Calu3 (cell line): ENCODE data around the gene MZT1. TPM values are rescaled to one million over a fixed set of nuclear protein-coding genes. Genes with fewer than 3 reads are reported as not detected.

Experiments used
- Bru-seq: library from RNA; stranded (reverse); fragments of 400-500 nt; gene quantifications from one replicate; lab custom pipeline; 2021; lab: Mats Ljungman, UMichigan
- BruChase-seq, 2 experiments: library from RNA; stranded (reverse); fragments of 400-500 nt; gene quantifications; one replicate each; lab custom pipeline; 2021; lab: Mats Ljungman, UMichigan
- BruUV-seq: library from RNA; stranded (reverse); fragments of 400-500 nt; replicated peaks from 2 replicates; lab custom pipeline; 2021; lab: Mats Ljungman, UMichigan
- CTCF ChIA-PET: fragments of 300-600 bp; sonication (Branson Sonifier 250); formaldehyde crosslinking; loops from one replicate; lab custom pipeline; 2022; ENCODE audit warnings: antibody characterized with exemption; lab: Charles Lee
- DNase-seq: peaks from one replicate; pipeline ENCODE4 v3.0.0; 2022
- H3K27ac Mint-ChIP-seq: one replicate; pipeline ENCODE4 v1.8.0; 2022; ENCODE audit warnings: mixed read lengths; ENCODE audit not compliant: unreplicated experiment
- H3K27me3 Mint-ChIP-seq: one replicate; pipeline ENCODE4 v1.8.0; 2022; ENCODE audit warnings: mixed read lengths; ENCODE audit not compliant: unreplicated experiment
- H3K36me3 Mint-ChIP-seq: one replicate; pipeline ENCODE4 v1.8.0; 2022; ENCODE audit warnings: mild to moderate bottlenecking, moderate library complexity, mixed read lengths; ENCODE audit not compliant: insufficient read depth, unreplicated experiment
- H3K4me1 Mint-ChIP-seq: one replicate; pipeline ENCODE4 v1.8.0; 2022; ENCODE audit warnings: mild to moderate bottlenecking, low read depth, mixed read lengths; ENCODE audit not compliant: unreplicated experiment
- H3K4me3 Mint-ChIP-seq: one replicate; pipeline ENCODE4 v1.8.0; 2022; ENCODE audit warnings: mild to moderate bottlenecking, low read depth, moderate library complexity, mixed read lengths; ENCODE audit not compliant: unreplicated experiment
- H3K9me3 Mint-ChIP-seq: one replicate; pipeline ENCODE4 v1.8.0; 2022; ENCODE audit warnings: low read depth, mixed read lengths; ENCODE audit not compliant: unreplicated experiment
- CTCF ChIP-seq: fragments of 200-600 bp; IDR thresholded peaks from one replicate; pipeline ENCODE4 v1.8.0; 2022; ENCODE audit warnings: antibody characterized with exemption; ENCODE audit not compliant: unreplicated experiment
- intact Hi-C: fragments of 100-400 bp; cut with micrococcal nuclease; formaldehyde crosslinking; loops from one replicate; pipeline ENCODE4 v1.10.0; 2022; ENCODE audit not compliant: unreplicated experiment
- long read RNA-seq: library from polyadenylated mRNA; stranded (forward); transcript quantifications from one replicate; pipeline ENCODE4 v2.0.0, GENCODE V29; 2022
- total RNA-seq: library from RNA; stranded (reverse); gene quantifications from 2 replicates; pipeline ENCODE4 v1.2.3, GENCODE V29; 2022

MZT1 gene
- total RNA-seq, result 9.9 and 11.4 TPM in 2 replicates
- percentile 70 among the genes with signal in this experiment for Bru-seq, nascent RNA
- percentile 76 among the genes with signal in this experiment for BruChase-seq, experiment 1, labeled RNA remaining after a 6-hour chase
- percentile 65 among the genes with signal in this experiment for BruChase-seq, experiment 2, labeled RNA remaining after a 2-hour chase
- long read RNA-seq, transcript MZT1-201 (3 exons, 2,299 nt), result major isoform, 54 of 58 reads
- long read RNA-seq, partial matches to known transcripts, result 2 of 58 reads
- long read RNA-seq, other reads (novel, unspliced or antisense), result 2 of 58 reads

GRCh38 chr13:72727417-72728289 is at the start of gene MZT1, which contains the start of gene BORA:
Gene MZT1, minus strand, starts transcription at chr13:72727629. Its CDS starts 27 bp downstream, at chr13:72727602.
Gene BORA, plus strand, starts transcription at chr13:72727923. Its CDS starts 1,018 bp downstream, at chr13:72728941.
- DNase-seq, result peak; percentile 79
- Mint-ChIP-seq H3K9me3 (peaks cover 3% of the 10 kb centered on the region), H3K27ac (peak within 1 kb of the TSS; percentile 42), H3K36me3 (peaks cover 26% of the 10 kb centered on the region), H3K27me3 (no peaks in the 10 kb centered on the region), H3K4me1 (peaks cover 15% of the 10 kb centered on the region), H3K4me3 (peak within 1 kb of the TSS; percentile 68)
- CTCF ChIA-PET, result no interaction called here
- no TSS peak for BruUV-seq
- intact Hi-C loops, result no loop called here
- TF ChIP-seq CTCF, result no peak

GRCh38 chr13:72774019-72774418 is 46.6 kb upstream of the MZT1 start:
- no peak for DNase-seq
- no peaks in the 10 kb centered on the region for H3K27me3 Mint-ChIP-seq
- intact Hi-C loops, result no loop called here
- BruUV-seq, result no TSS peak
- no peak for TF ChIP-seq CTCF
- no peaks in the 10 kb centered on the region for H3K9me3 Mint-ChIP-seq
- H3K36me3 Mint-ChIP-seq, result peaks cover 8% of the 10 kb centered on the region
- H3K27ac Mint-ChIP-seq, result no peak overlapping the region
- H3K4me3 Mint-ChIP-seq, result no peak overlapping the region
- CTCF ChIA-PET, result no interaction called here
- peaks cover 7% of the 10 kb centered on the region for H3K4me1 Mint-ChIP-seq

- Mint-ChIP-seq H3K4me1 (no peaks in the 10 kb centered on the region), H3K9me3 (no peaks in the 10 kb centered on the region), H3K4me3 (no peak overlapping the region), H3K27me3 (no peaks in the 10 kb centered on the region), H3K36me3 (no peaks in the 10 kb centered on the region), H3K27ac (no peak overlapping the region)
- CTCF ChIA-PET, result no interaction called here
- BruUV-seq, result no TSS peak
- no peak for DNase-seq
- TF ChIP-seq CTCF, result no peak
- intact Hi-C loops, result no loop called here
Measured at GRCh38 chr13:72763411-72763810, 36.0 kb upstream of the MZT1 start.

- H3K4me1 Mint-ChIP-seq, result no peaks in the 10 kb centered on the region
- CTCF ChIA-PET, result no interaction called here
- peaks cover 8% of the 10 kb centered on the region for H3K36me3 Mint-ChIP-seq
Measured at GRCh38 chr13:72760189-72760588, 32.8 kb upstream of the MZT1 start.

More at GRCh38 chr13:72760189-72760588, 32.8 kb upstream of the MZT1 start:
- no peak for TF ChIP-seq CTCF
- DNase-seq, result no peak
- no peaks in the 10 kb centered on the region for H3K9me3 Mint-ChIP-seq
- BruUV-seq, result no TSS peak
- intact Hi-C loops, result no loop called here
- no peak overlapping the region for H3K27ac Mint-ChIP-seq
- no peaks in the 10 kb centered on the region for H3K27me3 Mint-ChIP-seq
- no peak overlapping the region for H3K4me3 Mint-ChIP-seq
